ENCODE results near the gene LRRC25.

DNA sequence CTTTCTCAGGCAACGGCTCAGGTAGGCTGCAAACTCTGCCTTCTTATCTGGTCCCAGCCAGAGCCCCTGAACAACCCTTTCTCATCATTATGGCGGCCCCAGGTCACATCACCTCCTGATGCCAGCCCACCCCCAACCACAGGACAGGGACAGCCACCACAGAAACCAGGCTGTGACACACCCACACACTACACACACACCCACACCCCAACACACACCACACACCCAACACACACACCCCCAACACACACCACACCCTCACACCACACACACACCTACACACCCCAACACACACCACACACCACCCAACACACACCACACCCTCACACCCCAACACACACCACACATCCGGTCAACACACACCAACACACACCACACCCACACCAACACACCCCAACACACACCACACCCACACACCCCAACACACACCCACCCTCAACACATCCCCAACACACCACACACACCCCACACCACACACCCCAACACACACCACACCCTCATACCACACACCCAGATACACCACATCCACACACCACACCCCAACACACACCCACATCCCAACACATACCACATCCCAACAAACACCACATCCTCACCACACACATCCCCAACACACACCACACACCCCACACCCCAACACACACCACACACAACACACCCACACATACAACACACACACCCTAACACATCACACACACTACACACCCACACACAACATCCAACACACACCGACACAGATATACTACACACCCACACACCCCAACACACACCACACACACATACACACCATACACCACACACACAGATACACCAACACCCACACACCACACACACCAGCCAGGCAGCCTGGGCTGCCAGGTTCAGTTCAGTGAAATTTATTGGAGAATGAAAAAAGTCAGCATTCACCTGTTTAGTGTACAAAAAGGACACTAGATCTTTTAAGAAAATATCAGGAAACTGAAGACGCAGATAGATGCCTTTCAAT is 44.7 kb upstream of the LRRC25 start:
- TF ChIP-seq, protein P1, sequence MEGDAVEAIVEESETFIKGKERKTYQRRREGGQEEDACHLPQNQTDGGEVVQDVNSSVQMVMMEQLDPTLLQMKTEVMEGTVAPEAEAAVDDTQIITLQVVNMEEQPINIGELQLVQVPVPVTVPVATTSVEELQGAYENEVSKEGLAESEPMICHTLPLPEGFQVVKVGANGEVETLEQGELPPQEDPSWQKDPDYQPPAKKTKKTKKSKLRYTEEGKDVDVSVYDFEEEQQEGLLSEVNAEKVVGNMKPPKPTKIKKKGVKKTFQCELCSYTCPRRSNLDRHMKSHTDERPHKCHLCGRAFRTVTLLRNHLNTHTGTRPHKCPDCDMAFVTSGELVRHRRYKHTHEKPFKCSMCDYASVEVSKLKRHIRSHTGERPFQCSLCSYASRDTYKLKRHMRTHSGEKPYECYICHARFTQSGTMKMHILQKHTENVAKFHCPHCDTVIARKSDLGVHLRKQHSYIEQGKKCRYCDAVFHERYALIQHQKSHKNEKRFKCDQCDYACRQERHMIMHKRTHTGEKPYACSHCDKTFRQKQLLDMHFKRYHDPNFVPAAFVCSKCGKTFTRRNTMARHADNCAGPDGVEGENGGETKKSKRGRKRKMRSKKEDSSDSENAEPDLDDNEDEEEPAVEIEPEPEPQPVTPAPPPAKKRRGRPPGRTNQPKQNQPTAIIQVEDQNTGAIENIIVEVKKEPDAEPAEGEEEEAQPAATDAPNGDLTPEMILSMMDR (IDR thresholded peaks at IDR 0.05; ENCODE audit: insufficient read depth, low read depth, low read length), result no peak
- TF ChIP-seq EZH2 (IDR thresholded peaks at IDR 0.05; ENCODE audit: insufficient read depth, low read length), result no peak

Measured in astrocyte (in vitro differentiated cells and primary cell).